ENCODE data around the gene LPCAT1. TPM values are rescaled to one million over a fixed set of nuclear protein-coding genes. Genes with fewer than 3 reads are reported as not detected.

The LPCAT1 gene
- polyA plus RNA-seq, 1 donor = 30.6 TPM

DNA sequence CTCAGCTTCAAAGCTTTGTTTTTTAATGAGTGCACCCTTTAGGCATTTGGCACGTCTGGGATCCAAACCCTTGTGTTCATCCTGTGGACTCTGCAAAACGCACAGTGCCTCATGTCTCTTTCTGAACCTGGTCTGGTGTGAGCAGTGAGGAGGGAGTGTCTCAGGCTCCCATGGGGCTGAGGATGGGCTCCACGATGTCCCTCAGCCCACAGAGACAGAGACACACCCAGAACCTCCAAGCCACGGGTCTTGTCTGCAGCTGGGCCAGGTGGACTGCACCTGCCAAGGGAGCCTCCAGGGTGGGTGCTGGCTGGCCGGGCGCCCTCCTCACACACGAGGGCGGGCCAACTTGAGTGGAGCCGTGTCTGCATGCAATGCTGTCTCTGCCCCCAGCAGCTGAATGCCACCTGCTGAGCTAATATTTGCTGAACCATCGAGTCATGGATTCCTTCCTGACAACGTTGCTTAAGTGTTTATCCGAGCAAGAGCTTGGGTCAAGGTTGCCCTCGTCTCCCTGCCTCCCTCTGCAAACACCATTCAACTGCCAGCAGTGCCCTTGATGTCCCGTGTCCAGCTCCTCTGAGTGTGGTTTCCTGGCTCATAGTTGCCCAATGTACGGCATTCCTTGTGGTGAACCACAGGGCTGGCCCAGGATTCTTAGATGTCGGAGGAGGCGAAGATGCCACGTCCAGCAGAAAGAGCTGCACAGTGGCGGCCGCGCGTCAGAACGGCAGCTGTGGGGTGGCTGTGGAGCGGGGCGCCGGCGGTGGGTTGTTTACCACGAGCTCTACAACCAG is 31.4 kb upstream of the LPCAT1 start:
- no peak for DNase-seq

- DNase-seq = no peak
Observed at GRCh38 chr5:1554410-1554967, 30.7 kb upstream of the LPCAT1 start.

DNA sequence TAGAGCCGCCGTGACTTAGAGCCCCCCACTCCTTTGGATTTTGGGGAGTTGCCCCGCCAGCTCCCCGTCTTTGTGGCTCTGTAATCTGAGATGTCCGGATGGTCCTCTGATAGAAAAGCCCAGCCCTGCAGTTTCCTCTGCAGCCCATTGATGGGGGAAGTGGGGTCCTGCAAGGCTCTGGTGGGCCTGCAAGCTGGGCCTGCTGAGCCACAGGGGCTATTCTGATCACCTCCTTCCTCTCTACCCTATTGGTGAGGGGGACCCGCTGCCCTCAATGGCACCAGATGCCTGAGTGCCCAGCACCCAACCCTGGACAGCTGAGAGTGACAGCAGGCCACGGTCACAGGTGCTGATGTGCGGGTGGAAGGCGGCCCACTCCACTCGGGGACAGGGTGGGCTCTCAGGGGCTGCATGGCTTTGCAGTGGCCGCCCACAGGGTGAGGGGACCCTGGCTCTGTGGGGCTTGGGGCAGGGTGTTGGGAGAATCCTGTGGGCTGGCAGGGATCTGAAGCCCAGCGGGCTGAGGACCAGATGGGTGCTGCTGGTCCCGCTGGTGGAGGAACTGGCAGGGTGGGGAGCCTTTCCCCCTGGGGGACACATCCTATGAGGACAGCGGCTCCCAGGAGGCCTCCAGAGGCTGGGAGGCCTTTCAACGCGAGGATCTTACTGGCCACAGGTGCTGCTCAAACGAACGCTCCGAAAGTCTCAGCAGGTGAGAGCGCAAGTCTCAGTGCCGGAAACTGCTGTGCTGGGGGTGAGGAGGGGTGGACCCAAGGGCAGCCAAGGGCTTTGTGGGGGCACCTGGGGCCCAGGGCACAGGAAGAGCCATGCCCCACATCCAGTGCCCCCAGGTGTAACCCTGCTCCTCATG is 30.0 kb upstream of the LPCAT1 start:
- no peak for DNase-seq

DNA sequence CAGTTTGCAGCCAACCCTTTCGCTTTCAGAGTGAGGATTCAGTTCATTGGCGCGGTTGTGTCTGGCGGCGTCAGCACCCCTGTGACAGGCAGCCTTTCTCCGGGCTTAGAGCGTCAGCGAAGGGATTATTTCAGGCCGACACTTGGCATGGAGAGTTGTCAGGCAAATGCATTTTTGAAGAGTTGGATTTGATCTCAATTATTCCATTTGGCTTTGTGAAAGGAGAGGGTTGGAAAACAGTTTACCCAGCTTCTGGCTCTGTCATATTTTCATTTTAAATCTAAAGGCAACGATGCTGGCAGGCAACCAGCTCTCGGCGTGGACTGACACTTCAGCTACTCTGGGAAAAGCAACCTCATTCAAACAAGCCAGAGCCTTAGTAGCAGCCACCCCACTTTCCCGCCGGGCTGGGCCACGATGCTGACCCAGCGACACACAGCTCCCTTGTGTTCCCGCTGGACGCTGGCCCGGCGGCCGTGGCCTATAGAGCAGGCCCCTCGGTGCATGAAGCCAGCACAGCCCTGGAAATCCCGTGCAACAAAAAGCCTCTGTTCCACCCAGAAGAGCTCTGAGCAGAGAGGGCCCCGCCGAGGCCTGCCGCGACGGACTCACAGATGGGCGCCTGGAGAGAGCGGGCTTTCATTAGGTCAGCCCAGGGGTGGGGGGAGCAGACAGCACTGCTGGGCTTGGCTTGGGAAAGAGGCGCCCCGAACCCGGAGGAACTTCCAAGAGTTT is 28.9 kb upstream of the LPCAT1 start:
- peak; percentile 82 for DNase-seq

GRCh38 chr5:1551426-1552301 is 27.9 kb upstream of the LPCAT1 start:
- DNase-seq = no peak

DNA sequence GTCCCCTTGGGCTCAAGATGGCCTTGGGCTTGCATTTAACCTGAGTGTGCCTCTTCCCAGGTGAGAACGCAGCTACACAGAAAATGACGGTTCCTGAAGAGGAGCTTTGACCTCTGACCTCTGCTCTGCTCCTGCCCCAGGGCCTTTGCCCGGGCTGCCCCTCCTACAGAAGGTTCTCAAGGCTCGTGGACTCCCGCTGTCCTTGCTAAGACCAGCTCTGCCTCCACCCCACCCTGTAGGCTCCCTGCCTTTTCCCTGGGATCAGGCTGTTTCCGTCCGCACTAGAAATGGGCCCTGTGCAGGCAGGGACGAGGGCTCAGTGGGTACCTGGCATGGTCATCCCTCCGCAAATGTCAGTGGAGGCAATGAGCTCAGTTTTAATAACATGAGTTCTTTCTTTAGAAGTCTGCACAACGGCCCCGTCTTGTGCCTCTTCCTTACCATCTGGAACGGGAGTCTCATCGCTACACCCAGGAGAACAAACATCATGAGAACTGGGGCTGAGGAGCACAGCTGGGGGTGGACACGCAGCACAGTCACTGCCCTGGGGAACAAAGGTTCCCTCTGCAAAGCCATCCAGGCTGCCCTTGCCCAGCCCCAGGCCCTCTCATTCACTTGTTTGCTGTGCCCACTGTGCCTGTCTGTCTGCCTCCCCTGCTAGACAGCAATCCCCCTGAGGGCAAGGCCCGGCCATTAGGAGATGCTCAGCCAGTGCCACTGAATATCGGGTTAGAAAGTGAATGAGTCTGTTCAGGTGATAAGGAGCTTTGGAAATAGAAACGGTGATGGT is 26.7 kb upstream of the LPCAT1 start:
- no peak for DNase-seq

DNA sequence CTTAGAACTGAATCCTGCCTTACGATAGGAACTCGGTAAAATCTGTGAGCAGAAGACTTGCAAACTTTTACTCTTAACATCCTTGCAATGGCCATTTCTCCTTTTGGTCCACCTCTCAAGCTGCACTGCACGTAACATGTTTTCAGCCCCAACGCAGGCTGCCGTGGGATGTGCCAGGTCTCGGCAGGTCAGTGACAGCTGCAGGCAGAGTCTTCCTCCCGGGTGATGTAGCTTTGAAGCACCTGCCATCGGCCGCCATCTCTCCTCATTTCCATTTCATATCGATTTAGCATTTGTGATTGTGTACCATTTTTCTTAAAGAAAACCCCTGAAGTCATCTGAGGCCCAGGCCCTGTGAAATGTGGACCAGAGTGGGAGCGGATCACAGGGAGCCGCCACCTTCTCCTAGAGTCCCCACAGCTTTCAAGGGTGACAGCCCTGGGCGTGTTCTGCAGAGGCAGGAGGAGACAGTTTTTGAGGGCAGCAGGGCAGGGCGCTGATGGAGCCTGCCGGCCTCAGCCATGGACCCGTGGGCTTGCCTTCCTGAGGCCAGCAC is 25.8 kb upstream of the LPCAT1 start:
- DNase-seq = no peak

DNA sequence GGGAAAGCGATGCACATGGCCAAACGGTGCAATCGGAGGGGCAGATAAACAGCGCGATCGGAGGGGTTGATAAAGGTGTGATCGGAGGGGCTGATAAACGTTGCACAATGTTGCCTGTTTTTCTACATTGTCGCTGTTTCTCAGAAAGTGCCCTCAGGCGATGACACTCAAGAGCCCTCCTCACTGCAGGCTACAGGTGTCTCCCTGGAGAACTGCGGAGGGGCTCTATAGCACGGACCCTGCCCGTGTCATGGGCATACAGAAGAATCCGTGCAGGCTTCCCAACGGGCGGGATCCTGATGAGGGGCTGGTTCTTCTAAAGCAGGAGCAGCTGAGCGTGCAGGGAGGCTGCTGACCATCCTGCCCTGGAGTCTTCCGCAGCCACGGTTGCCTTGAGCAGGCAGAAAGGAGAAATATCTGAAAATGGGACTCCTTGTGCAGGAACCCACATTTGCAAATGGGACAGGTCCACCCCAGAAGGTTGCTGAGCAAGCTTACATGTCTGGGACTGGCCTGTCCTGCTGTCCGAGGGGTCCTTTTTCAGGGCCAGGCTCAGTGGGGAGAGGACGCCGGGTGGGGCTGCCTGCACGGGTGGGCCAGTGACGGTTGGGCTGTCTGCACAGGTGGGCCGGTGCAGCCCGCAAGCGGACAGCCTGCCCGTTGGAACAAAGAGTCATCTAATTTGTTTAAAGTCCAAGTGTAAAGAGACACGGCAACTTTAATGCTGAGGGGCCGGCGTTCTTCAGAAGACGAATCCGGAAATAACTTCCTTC is 25.1 kb upstream of the LPCAT1 start:
- DNase-seq = no peak

DNA sequence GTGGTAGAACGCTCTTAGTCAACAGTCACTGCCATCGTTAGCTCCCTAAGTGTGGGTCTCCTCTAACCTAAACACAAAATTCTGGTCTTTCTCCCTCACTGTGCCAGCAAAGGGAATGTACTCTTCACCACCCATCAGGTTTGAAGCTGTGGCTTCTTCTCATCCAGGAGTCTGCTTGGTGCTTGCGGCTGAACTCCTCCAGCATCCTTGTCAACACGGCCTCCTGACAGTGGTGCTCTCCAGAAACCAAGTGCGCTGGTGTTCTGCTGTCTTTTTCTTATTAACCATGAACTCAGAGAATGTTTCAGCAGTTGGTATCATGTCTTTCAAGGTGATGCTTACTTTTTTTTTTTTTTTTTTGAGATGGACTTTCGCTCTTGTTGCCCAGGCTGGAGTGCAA is 23.9 kb upstream of the LPCAT1 start:
- no peak for DNase-seq

DNA sequence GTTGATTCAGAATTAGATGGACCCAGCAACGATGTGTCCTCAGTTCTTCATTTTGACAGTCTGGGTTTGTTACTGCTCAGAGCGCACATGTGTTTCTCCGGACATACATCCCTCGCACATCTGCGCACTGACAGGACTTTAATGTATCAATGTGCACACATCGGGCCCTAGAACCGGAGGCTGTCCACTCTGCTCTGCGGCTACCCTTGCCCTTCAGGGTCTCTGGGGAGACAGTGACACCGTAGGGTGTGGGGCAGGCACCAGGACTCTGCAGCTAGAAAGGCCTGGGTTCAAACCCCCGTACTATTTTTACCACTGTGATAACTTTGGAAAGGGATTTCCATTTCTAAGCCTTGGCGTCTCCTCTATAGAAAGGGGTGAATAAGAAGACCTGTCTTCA is 23.5 kb upstream of the LPCAT1 start:
- DNase-seq = no peak

- no peak for DNase-seq
Observed at GRCh38 chr5:1546556-1546955, 22.8 kb upstream of the LPCAT1 start.

DNA sequence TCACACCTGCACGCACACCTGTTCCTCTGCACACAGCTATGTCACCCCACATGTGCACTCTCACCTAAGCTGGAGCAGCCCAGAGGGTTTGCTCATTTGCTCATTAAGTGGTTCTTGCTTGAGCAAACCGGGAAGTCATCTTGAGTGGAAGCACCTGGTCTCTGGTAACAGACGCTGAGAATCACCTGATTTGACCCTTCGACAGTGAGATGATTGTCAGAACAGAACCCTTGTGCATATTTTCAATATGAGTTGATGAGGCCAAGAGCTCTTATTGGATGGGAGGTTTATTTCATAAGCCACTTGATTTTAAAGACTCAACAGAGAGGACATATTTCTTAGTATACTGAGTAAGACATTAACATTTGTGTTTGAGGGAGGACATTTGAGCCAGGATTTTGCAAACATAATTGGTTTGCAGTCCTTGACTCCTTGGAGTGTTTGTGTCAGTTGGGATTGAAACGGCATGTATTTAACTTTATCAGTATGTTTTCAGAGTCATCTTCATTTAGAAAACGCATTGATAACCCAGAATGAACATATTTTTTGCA is 22.1 kb upstream of the LPCAT1 start:
- DNase-seq = no peak

DNA sequence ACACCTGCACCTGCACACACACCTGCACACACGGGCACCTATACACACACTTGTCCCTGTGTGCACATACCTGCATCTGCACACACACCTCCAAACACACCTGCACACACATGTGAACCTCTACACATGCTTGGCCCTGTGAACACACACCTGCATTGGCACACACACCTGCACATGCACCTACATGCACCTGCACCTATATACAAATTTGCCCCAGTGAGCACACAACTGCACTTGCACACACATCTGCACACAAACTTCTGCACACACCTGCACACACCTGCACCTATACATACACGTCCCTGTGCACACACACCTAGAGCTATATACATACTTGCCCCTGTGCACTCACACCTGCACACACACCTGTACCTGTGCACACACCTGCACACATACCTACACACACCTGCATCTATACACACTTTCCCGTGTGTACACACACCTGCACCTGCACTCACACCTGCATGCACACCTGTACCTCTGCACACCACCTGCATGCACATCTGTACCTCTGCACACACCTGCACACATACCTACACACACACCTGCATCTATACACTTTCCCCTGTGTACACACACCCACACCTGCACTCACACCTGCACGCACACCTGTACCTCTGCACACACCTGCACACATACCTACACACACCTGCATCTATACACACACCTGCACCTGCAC is 21.5 kb upstream of the LPCAT1 start:
- no peak for DNase-seq

GRCh38 chr5:1544294-1544961 is 20.7 kb upstream of the LPCAT1 start:
- DNase-seq = no peak

DNA sequence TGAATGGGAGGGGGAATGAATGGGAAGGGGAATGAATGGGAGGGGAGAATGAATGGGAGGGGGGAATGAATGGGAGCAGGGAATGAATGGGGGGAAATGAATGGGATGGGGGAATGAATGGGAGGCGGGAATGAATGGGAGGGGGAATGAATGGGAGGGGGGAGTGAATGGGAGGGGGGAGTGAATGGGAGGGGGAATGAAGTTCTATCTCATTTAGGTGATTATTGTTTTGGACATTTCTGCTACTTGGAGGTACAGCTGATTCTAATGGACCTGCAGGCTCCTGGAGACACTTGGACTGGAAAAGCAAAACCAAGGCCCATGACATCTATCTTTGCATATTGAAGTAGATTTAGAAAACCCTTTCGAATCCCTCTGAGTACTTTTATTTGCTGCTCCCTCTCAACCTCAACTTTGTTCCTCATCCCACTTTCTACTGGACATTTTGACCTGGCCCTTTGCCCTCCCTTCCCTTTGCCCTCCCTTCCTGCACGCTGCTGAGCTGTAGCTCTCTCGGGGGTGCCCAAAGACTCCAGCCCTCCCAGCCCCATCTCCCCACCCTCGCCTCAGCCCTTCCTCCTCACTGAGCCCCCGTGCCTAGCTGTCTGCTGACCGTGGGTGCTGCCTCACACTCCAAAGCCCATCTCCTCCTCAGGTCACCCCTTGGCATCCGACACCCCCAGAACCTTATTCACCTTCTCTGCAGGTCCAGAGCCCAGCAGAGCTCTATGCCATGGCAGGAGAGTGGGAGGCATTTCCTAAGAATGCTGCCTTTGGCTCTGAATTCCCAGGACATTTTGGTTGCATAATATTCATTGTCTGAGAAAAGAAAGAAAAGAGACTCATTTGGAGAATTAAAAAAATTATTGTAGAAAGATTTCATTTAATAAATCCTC is 19.9 kb upstream of the LPCAT1 start:
- no peak for DNase-seq

- DNase-seq = no peak
Observed at GRCh38 chr5:1542781-1543180, 19.0 kb upstream of the LPCAT1 start.
